Endodermal cell (in vitro differentiated cells): ENCODE data around the gene IL16. TPM values are rescaled to one million over a fixed set of nuclear protein-coding genes. Genes with fewer than 3 reads are reported as not detected.

Experiments
- DNase-seq: peaks from one replicate; pipeline ENCODE4 v3.0.0-alpha.2; 2017
- H3K27ac ChIP-seq: 2 replicates; pipeline ENCODE4 v1.5.1; 2013; ENCODE audit warnings: mild to moderate bottlenecking, low read depth, low read length, moderate library complexity
- H3K27me3 ChIP-seq: 2 replicates; pipeline ENCODE4 v1.6.1; 2013; ENCODE audit warnings: mild to moderate bottlenecking, low read length, moderate library complexity; ENCODE audit not compliant: insufficient read depth, control insufficient read depth, poor library complexity, severe bottlenecking
- H3K36me3 ChIP-seq: 2 replicates; pipeline ENCODE4 v1.7.0; 2013; ENCODE audit warnings: mild to moderate bottlenecking, low read length, moderate library complexity; ENCODE audit not compliant: control insufficient read depth, insufficient read depth
- H3K4me1 ChIP-seq: one replicate; pipeline ENCODE4 v1.7.0; 2013; ENCODE audit warnings: low read length; ENCODE audit not compliant: control insufficient read depth, insufficient read depth
- H3K4me3 ChIP-seq: 2 replicates; pipeline ENCODE4 v1.5.1; 2013; ENCODE audit warnings: mild to moderate bottlenecking, low read length, moderate library complexity
- H3K9ac ChIP-seq: 2 replicates; pipeline ENCODE4 v1.6.1; 2013; ENCODE audit warnings: mild to moderate bottlenecking, low read length, moderate library complexity; ENCODE audit not compliant: poor library complexity, severe bottlenecking; ENCODE audit errors: extremely low read depth
- H3K9me3 ChIP-seq: 2 replicates; pipeline ENCODE4 v1.6.1; 2013; ENCODE audit warnings: mild to moderate bottlenecking, low read length, moderate library complexity; ENCODE audit not compliant: control insufficient read depth
- H3K27ac Mint-ChIP-seq: 2 replicates; pipeline ENCODE4 v1.8.0; 2020; ENCODE audit warnings: mixed read lengths
- H3K27me3 Mint-ChIP-seq: 2 replicates; pipeline ENCODE4 v1.8.0; 2021; ENCODE audit warnings: mild to moderate bottlenecking, mixed read lengths; ENCODE audit not compliant: insufficient read depth
- H3K36me3 Mint-ChIP-seq: 2 replicates; pipeline ENCODE4 v1.8.0; 2020; ENCODE audit warnings: low read depth, mixed read lengths
- H3K4me1 Mint-ChIP-seq: 2 replicates; pipeline ENCODE4 v1.8.0; 2020; ENCODE audit warnings: mixed read lengths
- H3K4me3 Mint-ChIP-seq: 2 replicates; pipeline ENCODE4 v1.8.0; 2020; ENCODE audit warnings: mild to moderate bottlenecking, moderate library complexity, mixed read lengths
- H3K9me3 Mint-ChIP-seq: 2 replicates; pipeline ENCODE4 v1.8.0; 2020; ENCODE audit warnings: mild to moderate bottlenecking, mixed read lengths
- CTCF ChIP-seq: fragments of 200-600 bp; sonication (generic); conservative IDR thresholded peaks from 2 replicates; pipeline ENCODE4 v1.5.0; 2021; ENCODE audit warnings: antibody characterized with exemption, mild to moderate bottlenecking
- WGBS, 2 experiments: methylation state at CpG; one replicate each; pipeline versions ENCODE4 v1.1.5 to v1.1.7; 2013; ENCODE audit warnings: missing lambda C conversion rate in 2 of 2, mixed read lengths in 1 of 2; ENCODE audit not compliant: insufficient coverage in 1 of 2, insufficient read length in 1 of 2; 5-methylcytosine and 5-hydroxymethylcytosine counted together
- total RNA-seq, 2 donors: library from RNA; stranded (reverse); fragmentation: NEBNext Ultra II Directional in 1 of 2; extraction: Animal tissue kit (Norgen Biotek cat#: 25700) in 1 of 2; gene quantifications; 2 replicates in 1 of 2; 3 replicates in 1 of 2; pipeline ENCODE4 v1.2.1, GENCODE V29; 2021

The IL16 gene
- total RNA-seq, 2 donors from 2014 or later = 0.13 to 0.24 TPM

GRCh38 chr15:81276967-81277366, 80.3 kb downstream of the IL16 start:
- Histone ChIP-seq H3K4me3 (no peak overlapping the region), H3K27me3 (no peaks in the 10 kb centered on the region), H3K36me3 (no peaks in the 10 kb centered on the region), H3K27ac (no peak overlapping the region), H3K9ac (no peak overlapping the region), H3K9me3 (peaks cover 24% of the 10 kb centered on the region), H3K4me1 (no peaks in the 10 kb centered on the region)
- no peak for DNase-seq
- H3K36me3 Mint-ChIP-seq = no peaks in the 10 kb centered on the region
- H3K9me3 Mint-ChIP-seq = peaks cover 22% of the 10 kb centered on the region
- no peak overlapping the region for H3K4me3 Mint-ChIP-seq
- H3K27me3 Mint-ChIP-seq = peaks cover 7% of the 10 kb centered on the region
- 94 to 100% methylated on average over 2 of the region's 2 CpGs for WGBS, 2 experiments
- no peak for TF ChIP-seq CTCF
- no peak overlapping the region for H3K27ac Mint-ChIP-seq
- peaks cover 9% of the 10 kb centered on the region for H3K4me1 Mint-ChIP-seq

GRCh38 chr15:81277851-81278250, 81.2 kb downstream of the IL16 start:
- Histone ChIP-seq H3K9ac (no peak overlapping the region), H3K27me3 (no peaks in the 10 kb centered on the region), H3K27ac (no peak overlapping the region), H3K9me3 (peaks cover 24% of the 10 kb centered on the region), H3K4me1 (no peaks in the 10 kb centered on the region), H3K36me3 (no peaks in the 10 kb centered on the region), H3K4me3 (no peak overlapping the region)
- TF ChIP-seq CTCF = no peak
- DNase-seq = no peak
- peaks cover 5% of the 10 kb centered on the region for H3K27me3 Mint-ChIP-seq
- WGBS, 2 experiments = 86% methylated on average over 2 of the region's 2 CpGs; no CpG with 5 or more reads in 1 of the 2 experiments
- H3K27ac Mint-ChIP-seq = no peak overlapping the region
- H3K9me3 Mint-ChIP-seq = peaks cover 22% of the 10 kb centered on the region
- peaks cover 9% of the 10 kb centered on the region for H3K4me1 Mint-ChIP-seq
- H3K36me3 Mint-ChIP-seq = no peaks in the 10 kb centered on the region
- H3K4me3 Mint-ChIP-seq = no peak overlapping the region

GRCh38 chr15:81278306-81279029, 81.8 kb downstream of the IL16 start:
- H3K27ac ChIP-seq = no peak overlapping the region
- peaks cover 22% of the 10 kb centered on the region for H3K9me3 Mint-ChIP-seq
- TF ChIP-seq CTCF = no peak
- peaks cover 24% of the 10 kb centered on the region for H3K9me3 ChIP-seq
- WGBS, 2 experiments = 89 to 90% methylated on average over 4 to 6 of the region's 6 CpGs
- no peak overlapping the region for H3K4me3 Mint-ChIP-seq
- H3K27me3 Mint-ChIP-seq = peaks cover 2% of the 10 kb centered on the region
- DNase-seq = no peak
- no peaks in the 10 kb centered on the region for H3K4me1 ChIP-seq
- peaks cover 9% of the 10 kb centered on the region for H3K4me1 Mint-ChIP-seq
- H3K4me3 ChIP-seq = no peak overlapping the region
- H3K36me3 Mint-ChIP-seq = no peaks in the 10 kb centered on the region
- no peaks in the 10 kb centered on the region for H3K27me3 ChIP-seq
- no peaks in the 10 kb centered on the region for H3K36me3 ChIP-seq
- H3K9ac ChIP-seq = no peak overlapping the region
- no peak overlapping the region for H3K27ac Mint-ChIP-seq
